ENCODE measurements around the gene SRSF12.
"Not testable (repeated sequence)": the region's sequence is repeated elsewhere in the genome, so short reads cannot be mapped to it uniquely, and the experiment has no call there.

The SRSF12 gene

GRCh38 chr6:89073014-89073620 lies 44.8 kb downstream of the SRSF12 start:
- DNase-seq: peak in 17 of 56 donors; percentile 3 to 38 (median 15)

- DNase-seq: no peak
Measured at GRCh38 chr6:89071036-89071435, 46.8 kb downstream of the SRSF12 start.

DNA sequence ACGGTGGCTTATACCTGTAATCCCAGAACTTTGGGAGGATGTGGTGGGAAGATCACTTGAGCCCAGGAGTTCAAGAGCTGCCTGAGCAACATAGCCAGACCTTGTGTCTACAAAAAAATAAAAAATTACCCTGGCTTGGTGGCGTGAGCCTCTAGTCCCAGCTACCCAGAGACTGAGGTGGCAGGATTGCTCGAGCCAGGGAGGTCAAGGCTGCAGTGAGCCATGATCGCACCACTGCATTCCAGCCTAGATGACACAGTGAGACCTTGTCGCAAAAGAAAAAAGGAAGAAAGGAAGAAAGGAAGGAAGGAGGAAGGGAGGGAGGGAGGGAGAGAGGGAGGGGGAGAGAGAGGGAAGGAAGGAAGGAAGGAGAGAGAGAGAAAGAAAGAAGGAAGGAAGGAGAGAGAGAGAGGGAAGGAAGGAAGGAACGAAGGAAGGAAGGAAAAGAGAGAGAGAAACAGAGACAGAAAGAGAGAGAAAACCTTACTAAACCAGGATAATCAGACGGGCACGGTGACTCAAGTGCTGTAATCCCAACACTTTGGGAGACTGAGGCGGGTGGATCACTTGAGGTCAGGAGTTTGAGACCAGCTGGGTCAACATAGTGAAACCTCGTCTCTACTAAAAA lies 48.2 kb downstream of the SRSF12 start:
- no peak for DNase-seq

DNA sequence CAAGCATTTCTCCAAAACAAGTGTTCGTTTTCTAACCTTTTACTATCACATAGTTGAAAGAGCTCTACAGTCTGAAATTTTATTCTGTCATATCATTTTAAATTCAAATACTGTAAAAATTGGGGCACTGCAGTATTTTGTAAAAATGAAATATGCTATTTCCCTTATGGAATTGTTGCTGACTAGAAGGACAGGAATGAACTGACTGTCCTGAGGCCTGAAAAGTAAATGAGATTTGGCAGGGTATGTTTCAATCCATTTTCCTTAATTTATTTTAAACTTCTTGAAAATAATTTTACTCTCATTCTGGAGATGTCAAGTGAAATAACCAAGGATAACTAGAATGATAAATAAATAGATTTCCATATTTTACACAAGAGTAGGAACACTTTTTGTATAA lies 49.2 kb downstream of the SRSF12 start:
- DNase-seq: no peak

DNA sequence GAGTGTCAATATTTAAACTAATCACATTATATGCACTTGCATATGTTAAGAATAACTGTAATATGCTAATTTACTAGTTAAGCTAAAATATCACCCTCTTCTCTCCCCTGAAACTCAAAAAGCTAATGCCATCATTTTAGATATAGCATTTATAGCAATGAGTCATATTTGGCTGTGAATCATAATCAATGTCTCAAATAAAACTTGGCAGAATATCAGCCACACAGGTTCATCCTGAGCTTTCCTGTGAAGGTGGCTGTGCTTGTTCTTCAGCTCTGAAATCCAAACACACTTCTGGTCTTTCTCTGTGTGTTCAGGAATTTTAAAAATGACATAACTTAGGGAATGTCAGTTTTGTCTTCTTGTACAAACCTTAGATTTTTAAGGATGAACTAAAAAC lies 50.1 kb downstream of the SRSF12 start:
- DNase-seq: peak in 1 of 56 donors; percentile 8

DNA sequence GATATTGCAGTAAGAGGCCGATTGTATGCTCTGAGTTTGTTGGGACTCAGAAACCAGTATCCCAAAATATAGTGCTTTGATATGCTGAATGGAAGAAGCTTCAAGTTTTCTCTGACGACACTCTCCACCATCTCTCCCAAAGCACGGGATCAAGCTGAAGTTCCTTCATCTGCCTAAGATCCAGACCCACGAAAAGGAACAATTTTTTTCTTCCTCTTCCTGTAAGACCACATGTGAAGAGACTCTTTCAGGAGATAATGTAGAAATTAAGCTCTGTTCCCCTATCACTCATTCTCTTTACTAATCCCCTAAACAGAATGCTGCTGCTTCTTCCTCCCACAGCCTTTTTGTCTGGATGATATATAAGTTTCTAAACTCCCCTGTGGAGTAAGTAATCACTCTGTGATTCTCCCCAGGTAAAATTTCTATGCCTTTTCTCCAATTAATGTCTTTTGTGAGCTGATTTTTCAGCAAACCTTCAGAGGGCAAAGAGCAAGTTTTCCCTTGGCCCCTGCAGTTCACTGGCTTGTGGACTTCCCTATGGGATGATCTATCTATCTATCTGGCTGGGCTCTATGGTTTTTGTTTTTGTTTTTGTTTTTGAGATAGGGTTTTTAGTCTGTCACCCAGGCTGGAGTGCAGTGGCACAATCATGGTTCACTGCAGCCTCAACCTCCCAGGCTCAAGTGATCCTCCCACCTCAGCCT lies 50.8 kb downstream of the SRSF12 start:
- no peak for DNase-seq

DNA sequence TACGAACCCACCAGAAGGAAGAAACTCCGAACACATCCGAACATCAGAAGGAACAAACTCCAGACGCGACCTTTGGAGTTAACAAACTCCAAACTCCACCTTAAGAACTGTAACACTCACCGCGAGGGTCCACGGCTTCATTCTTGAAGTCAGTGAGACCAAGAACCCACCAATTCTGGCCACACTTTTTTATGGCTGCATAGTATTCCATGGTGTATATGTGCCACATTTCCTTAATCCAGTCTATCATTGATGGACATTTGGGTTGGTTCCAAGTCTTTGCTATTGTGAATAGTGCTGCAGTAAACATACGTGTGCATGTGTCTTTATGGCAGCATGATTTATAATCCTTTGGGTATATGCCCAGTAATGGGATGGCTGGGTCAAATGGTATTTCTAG lies 51.8 kb downstream of the SRSF12 start:
- not testable (repeated sequence) for DNase-seq

DNA sequence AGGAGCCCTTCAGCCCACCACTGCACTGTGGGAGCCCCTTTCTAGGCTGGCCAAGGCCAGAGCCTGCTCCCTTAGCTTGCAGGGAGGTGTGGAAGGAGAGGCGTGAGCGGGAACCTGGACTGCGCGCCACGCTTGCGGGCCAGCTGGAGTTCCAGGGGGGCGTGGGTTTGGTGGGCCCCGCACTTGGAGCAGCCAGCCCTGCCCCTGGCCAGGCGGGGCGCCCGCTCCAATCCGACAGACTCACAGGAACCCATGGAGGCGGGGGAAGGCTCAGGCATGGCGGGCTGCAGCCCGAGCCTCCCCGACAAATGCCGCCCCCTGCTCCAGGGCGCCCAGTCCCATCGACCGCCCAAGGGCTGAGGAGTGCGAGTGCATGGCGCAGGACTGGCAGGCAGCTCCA lies 52.9 kb downstream of the SRSF12 start:
- not testable (repeated sequence) for DNase-seq

DNA sequence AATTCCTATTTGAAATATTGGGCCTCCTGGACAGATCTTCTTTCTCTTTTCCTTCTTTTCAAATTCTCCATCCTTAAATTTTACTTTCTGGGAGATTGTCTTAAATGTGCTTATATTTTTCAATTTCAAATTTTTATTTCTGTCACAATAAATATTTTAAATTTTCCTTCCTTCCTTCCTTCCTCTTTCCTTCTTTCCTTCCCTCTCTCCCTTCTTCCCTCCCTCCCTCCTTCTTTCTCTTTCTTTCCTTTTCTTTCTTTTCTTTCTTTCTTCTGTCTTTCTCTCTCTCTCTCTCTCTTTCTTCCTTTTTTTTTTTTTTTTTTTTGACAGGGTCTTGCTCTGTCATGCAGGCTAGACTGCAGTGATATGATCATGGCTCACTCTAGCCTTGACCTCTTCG lies 54.0 kb downstream of the SRSF12 start:
- no peak for DNase-seq

- DNase-seq: no peak
Measured at GRCh38 chr6:89059227-89059626, 58.6 kb downstream of the SRSF12 start.

DNA sequence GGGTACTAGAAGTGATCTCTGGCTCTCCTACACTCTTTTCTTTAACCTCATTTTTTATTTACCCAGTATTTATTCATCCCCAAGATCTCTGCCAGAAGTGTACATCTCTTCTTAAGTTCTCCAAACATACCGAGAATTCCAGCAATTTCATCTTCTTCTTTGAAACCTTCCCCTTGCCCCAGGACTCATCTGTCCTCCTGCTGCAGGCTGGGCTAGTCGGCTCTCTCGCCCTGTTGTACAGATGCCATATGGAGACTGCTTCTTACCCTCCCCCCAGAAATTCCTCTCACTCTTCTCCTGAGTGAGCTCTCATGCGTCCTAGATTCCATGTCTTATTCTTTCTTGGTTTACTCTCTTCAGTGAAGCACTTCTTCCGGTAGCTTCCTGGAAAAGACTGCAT lies 59.2 kb downstream of the SRSF12 start:
- DNase-seq: no peak

DNA sequence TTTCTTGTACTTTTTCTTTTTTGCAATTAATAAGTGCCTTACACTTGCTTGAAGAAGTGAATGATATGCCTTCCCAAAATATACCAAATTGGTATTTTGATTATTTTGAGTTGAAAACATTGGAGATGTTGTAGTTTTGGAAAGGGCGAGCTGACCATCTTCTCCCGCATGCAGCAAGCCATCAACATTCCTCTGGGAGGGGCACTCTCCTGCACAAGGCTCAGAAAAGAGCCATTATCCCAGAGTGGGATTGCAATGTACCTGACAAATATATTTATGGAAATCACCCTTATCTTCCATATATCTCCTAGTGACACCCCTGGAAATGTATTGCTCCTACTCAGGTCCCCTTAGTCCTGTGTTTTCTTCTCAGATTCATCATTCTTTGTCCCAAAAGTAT lies 60.1 kb downstream of the SRSF12 start:
- no peak for DNase-seq

GRCh38 chr6:89054208-89054607 lies 63.7 kb downstream of the SRSF12 start:
- no peak for DNase-seq

DNA sequence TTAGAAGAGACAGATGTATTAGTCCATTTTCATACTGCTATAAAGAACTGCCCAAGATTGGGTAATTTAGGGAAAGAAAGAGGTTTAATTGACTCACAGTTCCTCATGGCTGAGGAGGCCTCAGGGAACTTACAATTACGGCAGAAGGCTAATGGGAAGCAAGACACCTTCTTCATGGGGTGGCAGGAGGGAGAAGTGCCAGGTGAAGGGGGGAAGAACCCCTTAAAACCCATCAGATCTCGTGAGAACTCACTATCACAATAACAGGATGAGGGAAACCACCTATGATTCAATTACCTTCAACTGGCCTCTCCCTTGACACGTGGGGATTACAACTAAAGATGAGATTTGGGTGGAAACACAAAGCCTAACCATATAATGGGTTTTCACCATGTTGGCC lies 66.2 kb downstream of the SRSF12 start:
- no peak for DNase-seq

DNA sequence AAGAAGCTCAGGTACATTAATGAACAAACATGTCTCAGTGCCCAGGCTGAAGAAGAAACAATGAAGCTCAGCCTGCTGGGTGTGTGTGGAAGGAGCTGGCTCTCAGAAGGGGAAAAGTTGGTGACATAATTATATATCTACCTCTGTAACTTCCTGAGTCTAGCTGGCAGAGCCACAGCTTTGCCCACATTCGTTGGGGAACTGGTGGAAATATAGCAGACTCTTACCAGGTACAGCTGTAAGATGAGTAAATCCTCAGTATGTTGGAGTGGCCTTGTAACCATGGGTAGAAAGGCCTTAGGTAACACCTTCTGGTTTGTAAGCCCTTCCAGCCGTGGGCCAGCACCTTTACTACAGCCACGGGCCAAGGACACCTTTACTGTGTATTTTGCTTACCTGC lies 67.2 kb downstream of the SRSF12 start:
- no peak for DNase-seq

GRCh38 chr6:89050155-89050554 lies 67.7 kb downstream of the SRSF12 start:
- no peak for DNase-seq

DNA sequence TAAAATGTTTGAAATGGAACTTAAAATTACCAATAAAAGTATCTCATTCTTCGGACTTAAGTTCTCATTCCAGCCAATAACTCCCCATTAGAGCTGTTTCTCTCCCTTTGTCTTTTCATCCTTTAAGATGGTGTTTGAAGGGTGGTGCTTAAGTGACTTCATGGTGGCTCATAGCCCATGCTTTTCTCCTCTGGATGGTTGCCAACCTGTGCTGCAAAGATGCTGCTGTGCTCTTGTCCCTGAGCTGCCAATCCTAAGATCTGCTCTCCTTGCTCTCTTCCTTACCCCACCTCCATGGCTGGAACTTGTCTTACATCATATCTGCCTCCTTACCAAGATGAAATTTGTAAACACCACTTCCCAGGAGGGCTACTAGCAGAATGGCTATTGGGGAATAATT lies 68.9 kb downstream of the SRSF12 start:
- no peak for DNase-seq

GRCh38 chr6:89048288-89048923 lies 69.5 kb downstream of the SRSF12 start:
- DNase-seq: no peak

GRCh38 chr6:89047473-89047872 lies 70.4 kb downstream of the SRSF12 start:
- no peak for DNase-seq

Measured in nucleus accumbens (tissue), 56 donors.